Ishikawa (cell line): ENCODE data around the gene NYAP1.

Experiments
- CEBPB ChIP-seq: IDR thresholded peaks from 2 replicates; pipeline ENCODE4 v1.6.1; 2012
- CREB1 ChIP-seq: IDR thresholded peaks from 2 replicates; pipeline ENCODE4 v1.6.1; 2012; ENCODE audit warnings: low read depth
- EGR1 ChIP-seq: IDR thresholded peaks from 2 replicates; pipeline ENCODE4 v1.6.1; 2012
- EP300 ChIP-seq: IDR thresholded peaks from 2 replicates; pipeline ENCODE4 v1.6.1; 2012; ENCODE audit warnings: borderline replicate concordance
- RAD21 ChIP-seq: IDR thresholded peaks from 2 replicates; pipeline ENCODE4 v1.6.1; 2012; ENCODE audit warnings: low read depth
- TAF1 ChIP-seq: IDR thresholded peaks from 2 replicates; pipeline ENCODE4 v1.6.1; 2012; ENCODE audit warnings: low read depth, mild to moderate bottlenecking
- TEAD4 ChIP-seq: IDR thresholded peaks from 2 replicates; pipeline ENCODE4 v1.6.1; 2012
- ZBTB7A ChIP-seq: IDR thresholded peaks from 2 replicates; pipeline ENCODE4 v1.6.1; 2012; ENCODE audit warnings: low read depth
- TF ChIP-seq, protein P1 (sequence below): IDR thresholded peaks from 2 replicates; pipeline ENCODE4 v1.6.1; 2012; ENCODE audit warnings: low read depth, mild to moderate bottlenecking
- TF ChIP-seq, protein P2 (sequence below): IDR thresholded peaks from 2 replicates; pipeline ENCODE4 v1.6.1; 2012

DNA sequence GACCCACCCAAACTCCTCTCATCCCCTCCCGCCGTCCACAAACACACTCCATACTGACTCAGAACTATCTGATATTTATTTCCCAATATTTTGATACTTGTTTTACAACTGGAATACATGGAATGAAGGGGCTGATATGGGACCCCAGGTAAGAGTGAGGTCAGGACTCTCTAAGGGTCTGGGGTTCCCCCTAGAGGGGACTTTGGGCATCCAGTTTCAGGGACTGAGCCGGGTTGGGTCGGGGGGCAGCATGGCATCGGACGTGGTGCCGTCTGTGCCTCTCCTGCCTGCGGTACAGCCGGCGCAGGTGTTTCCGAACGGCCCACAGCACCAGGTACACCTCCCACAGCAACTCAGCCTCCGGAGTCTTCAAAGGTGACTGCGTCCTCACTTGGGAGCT lies 27.2 kb upstream of the NYAP1 start:
- no peak for TF ChIP-seq CEBPB
- TF ChIP-seq TAF1 = no peak
- no peak for TF ChIP-seq EGR1
- TF ChIP-seq, protein P1, sequence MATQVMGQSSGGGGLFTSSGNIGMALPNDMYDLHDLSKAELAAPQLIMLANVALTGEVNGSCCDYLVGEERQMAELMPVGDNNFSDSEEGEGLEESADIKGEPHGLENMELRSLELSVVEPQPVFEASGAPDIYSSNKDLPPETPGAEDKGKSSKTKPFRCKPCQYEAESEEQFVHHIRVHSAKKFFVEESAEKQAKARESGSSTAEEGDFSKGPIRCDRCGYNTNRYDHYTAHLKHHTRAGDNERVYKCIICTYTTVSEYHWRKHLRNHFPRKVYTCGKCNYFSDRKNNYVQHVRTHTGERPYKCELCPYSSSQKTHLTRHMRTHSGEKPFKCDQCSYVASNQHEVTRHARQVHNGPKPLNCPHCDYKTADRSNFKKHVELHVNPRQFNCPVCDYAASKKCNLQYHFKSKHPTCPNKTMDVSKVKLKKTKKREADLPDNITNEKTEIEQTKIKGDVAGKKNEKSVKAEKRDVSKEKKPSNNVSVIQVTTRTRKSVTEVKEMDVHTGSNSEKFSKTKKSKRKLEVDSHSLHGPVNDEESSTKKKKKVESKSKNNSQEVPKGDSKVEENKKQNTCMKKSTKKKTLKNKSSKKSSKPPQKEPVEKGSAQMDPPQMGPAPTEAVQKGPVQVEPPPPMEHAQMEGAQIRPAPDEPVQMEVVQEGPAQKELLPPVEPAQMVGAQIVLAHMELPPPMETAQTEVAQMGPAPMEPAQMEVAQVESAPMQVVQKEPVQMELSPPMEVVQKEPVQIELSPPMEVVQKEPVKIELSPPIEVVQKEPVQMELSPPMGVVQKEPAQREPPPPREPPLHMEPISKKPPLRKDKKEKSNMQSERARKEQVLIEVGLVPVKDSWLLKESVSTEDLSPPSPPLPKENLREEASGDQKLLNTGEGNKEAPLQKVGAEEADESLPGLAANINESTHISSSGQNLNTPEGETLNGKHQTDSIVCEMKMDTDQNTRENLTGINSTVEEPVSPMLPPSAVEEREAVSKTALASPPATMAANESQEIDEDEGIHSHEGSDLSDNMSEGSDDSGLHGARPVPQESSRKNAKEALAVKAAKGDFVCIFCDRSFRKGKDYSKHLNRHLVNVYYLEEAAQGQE = no peak
- no peak for TF ChIP-seq EP300
- TF ChIP-seq RAD21 = no peak
- TF ChIP-seq CREB1 = no peak
- TF ChIP-seq, protein P2, sequence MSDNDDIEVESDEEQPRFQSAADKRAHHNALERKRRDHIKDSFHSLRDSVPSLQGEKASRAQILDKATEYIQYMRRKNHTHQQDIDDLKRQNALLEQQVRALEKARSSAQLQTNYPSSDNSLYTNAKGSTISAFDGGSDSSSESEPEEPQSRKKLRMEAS = no peak
- no peak for TF ChIP-seq TEAD4
- TF ChIP-seq ZBTB7A = no peak
